Osteoblast (primary cell): Measurements from ENCODE around the gene HDGFL2. TPM values are rescaled to one million over a fixed set of nuclear protein-coding genes. Genes with fewer than 3 reads are reported as not detected.

Source experiments
- DNase-seq: peaks from one replicate; pipeline ENCODE4 v3.0.0; 2011; ENCODE audit warnings: low spot score, mixed read lengths; ENCODE audit not compliant: insufficient read length; ENCODE audit errors: missing footprints
- H2AFZ ChIP-seq: 2 replicates; pipeline ENCODE4 v1.6.0; 2011; ENCODE audit warnings: mild to moderate bottlenecking, low read length
- H3K27ac ChIP-seq: 2 replicates; pipeline ENCODE4 v1.5.1; 2011; ENCODE audit warnings: mild to moderate bottlenecking, low read depth, low read length, moderate library complexity
- H3K27me3 ChIP-seq: 2 replicates; pipeline ENCODE4 v1.6.0; 2012; ENCODE audit warnings: mild to moderate bottlenecking, control low read depth, inconsistent platforms, low read length, moderate library complexity; ENCODE audit not compliant: insufficient read depth
- H3K36me3 ChIP-seq: 2 replicates; pipeline ENCODE4 v1.5.1; 2011; ENCODE audit warnings: mild to moderate bottlenecking, low read length, control low read depth, moderate library complexity; ENCODE audit not compliant: insufficient read depth
- H3K4me1 ChIP-seq: 2 replicates; pipeline ENCODE4 v1.5.1; 2011; ENCODE audit warnings: mild to moderate bottlenecking, low read length, control low read depth, moderate library complexity; ENCODE audit not compliant: insufficient read depth
- H3K4me2 ChIP-seq: 2 replicates; pipeline ENCODE4 v1.6.0; 2011; ENCODE audit warnings: mild to moderate bottlenecking, low read length; ENCODE audit not compliant: insufficient read depth
- H3K4me3 ChIP-seq: fragments of 200-600 bp; sonication (generic); 3 replicates; pipeline ENCODE4 v1.5.1; 2012; ENCODE audit warnings: mild to moderate bottlenecking, low read length, inconsistent platforms; ENCODE audit not compliant: insufficient read depth
- H3K79me2 ChIP-seq: 2 replicates; pipeline ENCODE4 v1.6.0; 2012; ENCODE audit warnings: mild to moderate bottlenecking, low read length, control low read depth, inconsistent platforms; ENCODE audit not compliant: insufficient read depth
- H3K9me3 ChIP-seq: 2 replicates; pipeline ENCODE4 v1.5.1; 2011; ENCODE audit warnings: low read depth, low read length, control low read depth
- H4K20me1 ChIP-seq: 2 replicates; pipeline ENCODE4 v1.6.0; 2012; ENCODE audit warnings: mild to moderate bottlenecking, low read length, control low read depth; ENCODE audit not compliant: insufficient read depth
- CTCF ChIP-seq: IDR thresholded peaks from 2 replicates; pipeline ENCODE4 v1.5.1; 2011; ENCODE audit warnings: mild to moderate bottlenecking, low read depth, low read length, moderate library complexity; ENCODE audit errors: extremely low read depth
- total RNA-seq: library from RNA; depleted of rRNA; stranded (reverse); fragments of >200 nt; gene quantifications from 2 replicates; pipeline ENCODE4 v1.2.3, GENCODE V29; 2012

Gene HDGFL2
- total RNA-seq, 1 donor = 48.5 TPM

GRCh38 chr19:4452230-4452990 lies 19.7 kb upstream of the HDGFL2 start:
- no peak overlapping the region for H3K27ac ChIP-seq
- peaks cover 20% of the 10 kb centered on the region for H3K4me1 ChIP-seq
- peaks cover 68% of the 10 kb centered on the region for H3K36me3 ChIP-seq
- H3K4me2 ChIP-seq = no peak overlapping the region
- H2AFZ ChIP-seq = no peak overlapping the region
- no peaks in the 10 kb centered on the region for H3K27me3 ChIP-seq
- DNase-seq = peak; percentile 86
- H3K4me3 ChIP-seq = no peak overlapping the region
- peaks cover 43% of the 10 kb centered on the region for H4K20me1 ChIP-seq
- no peaks in the 10 kb centered on the region for H3K9me3 ChIP-seq
- H3K79me2 ChIP-seq = peaks cover 50% of the 10 kb centered on the region
- no peak for TF ChIP-seq CTCF

- TF ChIP-seq CTCF = no peak
- H3K4me2 ChIP-seq = no peak overlapping the region
These were observed 18.6 kb upstream of the HDGFL2 start for GRCh38 chr19:4453232-4454179.

GRCh38 chr19:4454747-4455718 lies 17.1 kb upstream of the HDGFL2 start:
- Histone ChIP-seq H3K79me2 (peaks cover 42% of the 10 kb centered on the region), H3K4me2 (peak overlapping the region; percentile 86), H3K27ac (peak overlapping the region; percentile 90), H3K36me3 (peaks cover 43% of the 10 kb centered on the region), H2AFZ (no peak overlapping the region), H3K4me1 (peaks cover 22% of the 10 kb centered on the region), H3K27me3 (no peaks in the 10 kb centered on the region), H3K9me3 (no peaks in the 10 kb centered on the region), H3K4me3 (peak overlapping the region; percentile 77), H4K20me1 (peaks cover 34% of the 10 kb centered on the region)
- no peak for TF ChIP-seq CTCF
- peak; percentile 96 for DNase-seq

More at GRCh38 chr19:4453232-4454179, 18.6 kb upstream of the HDGFL2 start:
- peaks cover 40% of the 10 kb centered on the region for H4K20me1 ChIP-seq
- peak; percentile 52 for DNase-seq
- H3K4me1 ChIP-seq = peaks cover 22% of the 10 kb centered on the region
- H3K4me3 ChIP-seq = no peak overlapping the region
- no peak overlapping the region for H3K27ac ChIP-seq
- peaks cover 57% of the 10 kb centered on the region for H3K36me3 ChIP-seq
- no peaks in the 10 kb centered on the region for H3K27me3 ChIP-seq
- H3K79me2 ChIP-seq = peaks cover 49% of the 10 kb centered on the region
- H2AFZ ChIP-seq = no peak overlapping the region
- H3K9me3 ChIP-seq = no peaks in the 10 kb centered on the region
